Brain microvascular endothelial cell (primary cell): ENCODE results near the gene CACNA1B.

ENCODE experiments used
- DNase-seq: peaks from one replicate; pipeline ENCODE4 v3.0.0-alpha.2; 2020
- H3K27ac ChIP-seq: fragments of 250-450 bp; sonication (Bioruptor Pico); 2 replicates; pipeline ENCODE4 v1.5.1; 2020; ENCODE audit warnings: mild to moderate bottlenecking, moderate library complexity
- H3K27me3 ChIP-seq: fragments of 250-450 bp; sonication (Bioruptor Pico); replicated peaks from 2 replicates; pipeline ENCODE4 v1.5.1; 2020; ENCODE audit warnings: mild to moderate bottlenecking
- H3K36me3 ChIP-seq: fragments of 250-450 bp; sonication (Bioruptor Pico); replicated peaks from 2 replicates; pipeline ENCODE4 v1.5.1; 2020; ENCODE audit warnings: mild to moderate bottlenecking
- H3K4me3 ChIP-seq: 2 replicates; pipeline ENCODE4 v1.5.1; 2011; ENCODE audit warnings: low read depth, mild to moderate bottlenecking, control low read depth, low read length, moderate library complexity
- CTCF ChIP-seq: IDR thresholded peaks from 2 replicates; pipeline ENCODE4 v1.5.1; 2011; ENCODE audit warnings: low read depth, mild to moderate bottlenecking, moderate library complexity, low read length, control low read depth, inconsistent platforms; ENCODE audit errors: missing control alignments
- in situ Hi-C: cut with HindIII; loops from 2 replicates; pipeline ENCODE4 v1.10.0; 2017; ENCODE audit warnings: low sequenced_read_pairs, low pct_ligation_motif_present

The CACNA1B gene

GRCh38 chr9:138119202-138120027, 241.8 kb downstream of the CACNA1B start:
- Histone ChIP-seq H3K4me3 (no peak overlapping the region), H3K27ac (no peak overlapping the region), H3K27me3 (no peaks in the 10 kb centered on the region), H3K36me3 (no peaks in the 10 kb centered on the region)
- in situ Hi-C loops: no loop called here
- DNase-seq: no peak
- TF ChIP-seq CTCF: no peak

- Histone ChIP-seq H3K27ac (no peak overlapping the region), H3K27me3 (no peaks in the 10 kb centered on the region), H3K36me3 (no peaks in the 10 kb centered on the region), H3K4me3 (no peak overlapping the region)
- no peak for DNase-seq
- no peak for TF ChIP-seq CTCF
- in situ Hi-C loops: no loop called here
Measured at GRCh38 chr9:138120072-138120471, 242.5 kb downstream of the CACNA1B start.

- TF ChIP-seq CTCF: no peak
- in situ Hi-C loops: no loop called here
- no peak for DNase-seq
Measured at GRCh38 chr9:138120511-138121437, 243.2 kb downstream of the CACNA1B start.

GRCh38 chr9:138121438-138122050, 244.0 kb downstream of the CACNA1B start:
- H3K4me3 ChIP-seq: no peak overlapping the region
- DNase-seq: no peak
- no peak overlapping the region for H3K27ac ChIP-seq
- TF ChIP-seq CTCF: no peak
- in situ Hi-C loops: no loop called here
- H3K27me3 ChIP-seq: no peaks in the 10 kb centered on the region
- no peaks in the 10 kb centered on the region for H3K36me3 ChIP-seq

More at GRCh38 chr9:138120511-138121437, 243.2 kb downstream of the CACNA1B start:
- H3K4me3 ChIP-seq: no peak overlapping the region
- H3K27me3 ChIP-seq: no peaks in the 10 kb centered on the region
- no peak overlapping the region for H3K27ac ChIP-seq
- H3K36me3 ChIP-seq: no peaks in the 10 kb centered on the region

- no peak for DNase-seq
- no peaks in the 10 kb centered on the region for H3K36me3 ChIP-seq
- no peak for TF ChIP-seq CTCF
- no peaks in the 10 kb centered on the region for H3K27me3 ChIP-seq
- H3K4me3 ChIP-seq: no peak overlapping the region
- in situ Hi-C loops: no loop called here
- H3K27ac ChIP-seq: no peak overlapping the region
Measured at GRCh38 chr9:138122201-138122600, 244.6 kb downstream of the CACNA1B start.
